Measurements from ENCODE around the gene WFDC5.
"Not testable (repeated sequence)": the region's sequence is repeated elsewhere in the genome, so short reads cannot be mapped to it uniquely, and the experiment has no call there.

The WFDC5 gene, protein sequence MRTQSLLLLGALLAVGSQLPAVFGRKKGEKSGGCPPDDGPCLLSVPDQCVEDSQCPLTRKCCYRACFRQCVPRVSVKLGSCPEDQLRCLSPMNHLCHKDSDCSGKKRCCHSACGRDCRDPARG

GRCh38 chr20:45114465-45115385 lies at the start of gene WFDC5:
TSS of gene WFDC5 (minus strand) at chr20:45115174. CDS start at chr20:45115083, 91 bp downstream.
- no peak for DNase-seq (ENCODE audit: low spot score)

DNA sequence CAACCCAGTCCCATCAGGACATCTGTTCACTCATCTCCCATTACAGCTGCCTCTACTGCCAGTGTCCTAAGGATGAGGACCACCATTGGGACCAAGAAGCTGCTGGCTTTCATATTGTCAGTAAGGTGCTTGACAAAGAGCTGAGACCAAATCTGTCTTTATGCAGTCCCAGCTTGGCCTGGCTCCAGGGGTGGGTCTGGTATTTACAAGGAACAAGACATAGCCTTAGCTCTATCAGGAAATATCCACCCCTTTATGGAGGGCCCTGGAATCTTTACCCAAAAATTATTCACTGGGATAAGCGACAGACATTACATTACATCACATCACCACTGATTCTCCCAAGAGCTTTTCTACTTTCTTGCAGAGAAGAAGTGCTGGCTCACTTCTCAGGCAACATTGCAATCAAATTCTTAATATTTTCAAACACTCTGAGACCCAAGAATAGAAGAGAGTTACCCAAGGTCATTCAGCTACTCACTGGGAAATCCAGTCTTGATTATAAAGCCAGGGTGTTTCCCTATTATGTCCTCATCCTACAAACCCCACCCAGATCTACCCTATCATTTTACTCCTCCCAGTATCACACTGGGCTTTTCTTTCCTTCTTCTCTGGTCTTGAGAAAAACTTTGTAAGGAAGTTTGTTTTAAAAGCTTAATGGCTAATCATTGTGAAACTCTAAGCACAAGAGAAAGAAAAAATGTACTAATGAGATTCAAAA lies 48.3 kb upstream of the WFDC5 start:
- no peak for DNase-seq (ENCODE audit: low spot score)

DNA sequence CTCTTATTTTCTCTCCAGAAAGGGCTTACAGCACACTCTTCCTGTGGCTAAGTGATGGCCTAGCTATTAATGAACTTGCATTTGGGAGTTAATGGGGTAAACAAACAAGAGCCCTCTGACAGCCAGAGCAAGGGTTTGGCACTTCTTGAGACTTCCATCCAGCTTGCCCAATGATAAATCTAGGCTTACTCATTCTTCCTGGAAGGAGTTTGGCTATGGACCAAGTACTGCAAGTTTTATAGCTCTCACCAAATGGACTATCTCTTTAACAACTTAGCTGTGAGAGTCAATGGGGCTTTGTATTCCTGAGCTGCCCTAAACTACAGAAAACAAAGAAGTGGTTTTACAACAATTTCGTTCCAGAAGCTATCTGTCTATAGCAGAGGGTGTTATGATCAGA lies 43.0 kb upstream of the WFDC5 start:
- DNase-seq (ENCODE audit: low spot score), result peak; percentile 49

GRCh38 chr20:45156713-45157112 lies 41.7 kb upstream of the WFDC5 start:
- DNase-seq (ENCODE audit: low spot score), result no peak

DNA sequence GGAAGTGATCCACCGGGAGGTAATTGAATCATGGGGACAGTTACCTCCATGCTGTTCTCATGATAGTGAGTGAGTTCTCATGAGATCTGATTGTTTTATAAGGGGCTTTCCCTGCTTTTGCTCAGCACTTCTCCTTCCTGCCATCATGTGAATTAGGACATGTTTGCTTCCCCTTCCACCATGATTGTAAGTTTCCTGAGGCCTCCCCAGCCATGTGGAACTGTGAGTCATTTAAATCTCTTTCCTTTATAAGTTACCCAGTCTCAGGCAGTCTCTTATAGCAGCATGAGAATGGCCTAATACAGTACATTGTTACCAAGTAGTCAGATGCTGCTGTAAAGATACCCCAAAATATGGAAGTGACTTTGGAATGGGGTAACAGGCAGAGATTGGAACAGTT lies 39.8 kb upstream of the WFDC5 start:
- not testable (repeated sequence) for DNase-seq (ENCODE audit: low spot score)

- no peak for DNase-seq (ENCODE audit: low spot score)
Measured at GRCh38 chr20:45154183-45154582, 39.2 kb upstream of the WFDC5 start.

GRCh38 chr20:45153752-45154151 lies 38.8 kb upstream of the WFDC5 start:
- DNase-seq (ENCODE audit: low spot score), result no peak

DNA sequence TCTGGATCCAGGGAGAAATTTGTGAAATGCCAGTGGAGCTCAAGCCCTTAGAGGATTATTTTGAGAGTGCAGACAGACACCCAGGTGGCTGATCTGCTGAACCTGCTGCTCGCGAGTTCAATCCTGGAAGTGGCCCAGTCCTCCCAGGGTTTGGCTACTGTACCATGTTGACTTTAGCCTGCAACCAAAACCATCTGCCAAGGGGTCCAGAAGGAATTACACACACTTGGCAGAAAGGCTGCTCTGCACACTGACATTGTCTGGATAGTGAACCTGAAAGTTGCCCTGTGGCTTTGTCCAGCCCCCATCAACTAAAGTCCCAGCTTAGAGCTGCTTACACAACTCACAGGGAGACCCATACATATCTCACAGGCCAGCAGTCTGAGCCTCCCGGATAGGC lies 38.2 kb upstream of the WFDC5 start:
- no peak for DNase-seq (ENCODE audit: low spot score)

GRCh38 chr20:45152405-45152804 lies 37.4 kb upstream of the WFDC5 start:
- DNase-seq (ENCODE audit: low spot score), result no peak

DNA sequence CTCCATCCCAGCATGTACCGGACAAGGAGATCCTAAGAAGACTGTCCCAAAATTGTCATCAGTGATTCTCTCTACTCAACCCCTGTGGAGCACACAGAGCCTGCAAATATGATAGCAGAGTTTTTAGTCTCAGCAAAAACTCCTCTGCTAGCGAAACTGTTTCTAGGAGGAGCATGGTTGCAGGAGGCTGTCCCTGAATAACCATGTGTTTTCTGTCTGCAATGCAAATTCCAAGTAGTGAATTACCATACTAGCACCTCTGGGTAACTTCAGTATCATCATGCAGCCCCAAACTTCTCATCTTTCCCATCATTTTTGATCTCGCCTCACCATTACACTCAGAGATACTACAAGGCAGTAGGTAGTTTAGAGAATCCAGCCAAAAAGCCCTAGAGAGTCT lies 34.1 kb upstream of the WFDC5 start:
- DNase-seq (ENCODE audit: low spot score), result no peak

DNA sequence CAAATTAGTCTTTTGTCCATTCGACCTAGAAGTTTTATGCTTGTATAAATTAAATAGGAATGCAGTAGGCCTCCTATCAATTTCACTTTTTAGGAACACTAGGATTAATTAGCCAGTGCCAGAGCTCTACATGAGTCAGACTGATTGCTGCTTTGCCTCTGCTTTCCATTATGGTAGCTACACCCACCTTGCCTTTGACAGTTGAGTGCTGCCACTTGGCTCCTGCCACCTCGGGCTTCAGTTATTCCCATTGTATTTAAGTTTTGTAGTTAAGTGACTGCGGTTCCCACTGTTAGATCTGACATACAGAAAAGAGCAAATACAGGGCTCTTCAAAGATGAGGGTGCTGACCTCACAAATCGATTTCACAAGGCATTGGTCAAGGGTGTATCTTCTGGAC lies 25.9 kb upstream of the WFDC5 start:
- DNase-seq (ENCODE audit: low spot score), result no peak

GRCh38 chr20:45139733-45140375 lies 24.9 kb upstream of the WFDC5 start:
- DNase-seq (ENCODE audit: low spot score), result not testable (repeated sequence)

GRCh38 chr20:45138561-45139300 lies 23.8 kb upstream of the WFDC5 start:
- peak; percentile 38 for DNase-seq (ENCODE audit: low spot score)

GRCh38 chr20:45136911-45137310 lies 21.9 kb upstream of the WFDC5 start:
- DNase-seq (ENCODE audit: low spot score), result no peak

GRCh38 chr20:45128099-45128498 lies 13.1 kb upstream of the WFDC5 start:
- peak; percentile 22 for DNase-seq (ENCODE audit: low spot score)

GRCh38 chr20:45124365-45124764 lies 9.4 kb upstream of the WFDC5 start, which contains the start of gene WFDC12:
TSS of gene WFDC12 (minus strand) at chr20:45124465. CDS start at chr20:45124447, 18 bp downstream.
- no peak for DNase-seq (ENCODE audit: low spot score)

GRCh38 chr20:45121388-45121787 lies 6.4 kb upstream of the WFDC5 start:
- DNase-seq (ENCODE audit: low spot score), result no peak

DNA sequence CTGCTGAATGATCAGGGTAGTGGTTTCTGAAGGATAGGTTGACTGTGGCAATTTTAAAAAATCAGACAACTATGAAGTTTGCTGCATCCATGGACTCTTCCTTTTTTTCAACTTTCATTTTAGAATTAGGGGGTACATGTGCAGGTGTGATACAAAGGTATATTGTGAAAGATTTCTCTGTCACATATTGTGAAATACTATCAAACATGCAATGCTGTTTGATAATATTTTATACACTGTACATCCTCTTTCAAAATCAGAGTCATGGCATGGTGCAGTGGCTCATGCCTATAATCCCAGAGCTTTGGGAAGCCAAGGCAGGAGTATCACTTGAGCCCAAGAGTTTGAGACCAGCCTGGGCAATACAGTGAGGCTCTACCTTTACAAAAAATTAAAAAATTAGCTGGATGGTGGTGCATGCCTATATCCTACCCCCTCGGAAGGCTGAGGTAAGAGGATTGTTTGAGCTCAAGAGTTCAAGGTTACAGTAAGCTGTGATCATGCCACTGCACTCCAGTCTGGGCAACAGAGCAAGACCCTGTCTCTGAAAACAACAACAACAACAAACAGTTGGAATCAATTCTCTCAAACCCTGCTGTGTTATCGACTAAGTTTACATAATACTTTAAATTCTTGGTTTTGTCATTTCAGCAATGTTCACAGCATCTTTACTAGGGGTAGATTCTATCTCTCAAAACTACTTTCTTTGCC lies 4.7 kb upstream of the WFDC5 start:
- DNase-seq (ENCODE audit: low spot score), result no peak

DNA sequence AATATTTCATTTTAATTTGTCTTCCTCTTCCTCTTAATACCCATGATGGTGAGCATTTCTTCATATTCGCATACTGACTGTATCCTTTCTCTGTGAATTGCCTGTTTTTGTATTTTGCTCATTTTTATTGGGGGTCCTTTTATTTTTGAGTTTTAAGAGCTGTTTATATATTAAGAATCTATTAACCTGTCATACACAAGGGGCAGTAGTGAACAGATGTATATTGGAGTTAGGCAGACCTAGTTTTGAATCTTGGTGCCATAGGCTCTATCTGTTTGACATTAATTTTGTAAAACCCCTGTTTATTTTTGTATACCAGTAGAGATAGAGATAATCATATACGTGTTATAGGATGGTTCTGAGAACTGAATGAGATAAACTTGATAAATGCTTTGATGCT lies 3.1 kb upstream of the WFDC5 start:
- peak; percentile 43 for DNase-seq (ENCODE audit: low spot score)

GRCh38 chr20:45117581-45117980 lies 2.6 kb upstream of the WFDC5 start:
- no peak for DNase-seq (ENCODE audit: low spot score)

GRCh38 chr20:45115829-45116228 lies 855 bp upstream of the WFDC5 start:
- DNase-seq (ENCODE audit: low spot score), result no peak

All from RKO (cell line).